GM19238 (cell line): ENCODE results near the gene BBOX1.

ENCODE experiments used
- DNase-seq: peaks from one replicate; pipeline ENCODE4 v3.0.0; 2011; ENCODE audit warnings: low spot score; ENCODE audit not compliant: insufficient read length

BBOX1 gene

DNA sequence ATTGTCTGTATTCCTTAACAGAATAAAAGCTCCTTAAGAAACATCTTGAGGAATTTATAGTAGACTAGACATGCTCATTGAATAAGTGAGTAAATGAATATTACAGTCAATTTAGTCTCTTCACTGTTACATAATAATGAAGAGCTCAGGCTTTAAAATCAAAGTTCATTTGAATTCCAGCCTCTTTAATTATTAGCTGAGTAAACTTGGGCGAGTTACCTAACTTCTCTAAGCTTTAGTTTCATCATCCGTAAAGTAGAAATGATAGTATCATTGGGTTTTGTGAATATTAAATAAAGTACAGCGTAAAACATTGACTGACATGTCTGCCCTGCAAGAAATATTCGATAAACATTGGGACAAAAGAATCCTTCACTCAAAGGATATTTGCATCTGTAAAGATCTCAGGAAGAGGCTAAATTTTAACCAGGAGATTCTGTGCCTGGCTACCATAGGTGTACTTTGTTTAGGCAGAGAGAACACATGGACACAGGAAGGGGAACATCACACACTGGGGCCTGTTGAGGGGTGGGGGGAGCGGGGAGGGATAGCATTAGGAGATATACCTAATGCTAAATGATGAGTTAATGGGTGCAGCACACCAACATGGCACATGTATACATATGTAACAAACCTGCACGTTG, 15.2 kb upstream of the BBOX1 start:
- no peak for DNase-seq

DNA sequence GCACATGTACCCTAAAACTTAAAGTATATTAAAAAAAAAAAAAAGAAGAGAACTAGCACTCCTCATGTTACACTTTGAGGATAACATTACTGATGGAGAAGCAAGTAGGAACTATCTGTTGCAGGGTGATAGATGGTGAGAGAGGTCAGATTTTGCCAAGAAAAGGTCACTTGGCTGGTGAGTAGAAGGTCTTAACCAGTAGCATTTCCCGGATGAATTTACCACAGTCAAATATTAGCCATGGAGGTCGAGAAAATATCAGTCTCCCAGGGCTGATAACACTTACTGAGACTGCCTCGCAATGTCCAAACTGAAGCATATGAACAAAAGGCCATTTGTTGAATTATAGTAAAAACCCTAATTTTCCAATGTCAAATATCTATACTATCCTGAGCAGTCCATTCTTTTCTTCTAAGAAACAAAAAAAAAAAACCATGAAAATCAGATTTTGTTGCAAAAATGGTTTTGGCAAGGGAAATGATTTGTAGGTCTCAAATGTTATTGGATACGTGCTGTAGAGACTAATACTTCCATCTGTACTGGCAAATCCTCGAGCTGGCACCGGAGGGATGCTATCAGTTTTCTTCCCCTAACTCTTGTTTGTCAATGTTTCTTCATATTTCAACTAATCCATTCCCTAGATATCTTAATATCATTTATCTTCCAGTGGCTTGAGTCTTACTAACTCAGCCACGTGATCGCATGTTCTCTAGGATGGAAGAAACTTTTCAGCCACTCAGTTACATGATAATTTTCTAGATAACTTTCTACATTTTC, 14.5 kb upstream of the BBOX1 start:
- no peak for DNase-seq

DNA sequence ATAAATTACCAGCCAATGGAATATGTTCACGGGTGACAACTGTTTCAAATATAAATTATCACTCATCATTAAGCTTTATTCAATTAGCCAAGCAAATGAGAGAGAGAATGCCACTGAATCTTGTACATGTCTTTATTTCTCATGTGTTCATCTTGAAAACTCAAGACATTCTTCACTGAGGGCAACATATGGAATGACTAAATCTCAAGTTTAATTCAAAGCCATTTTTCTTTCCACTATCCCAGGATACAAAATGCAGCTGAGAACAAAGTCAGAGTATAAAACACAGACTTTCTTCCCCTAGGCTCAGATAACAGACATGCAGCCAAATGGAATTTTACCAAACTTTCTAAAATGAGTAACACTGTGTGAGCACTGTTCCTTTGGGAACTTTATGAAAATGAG, 12.1 kb upstream of the BBOX1 start:
- DNase-seq, result no peak

DNA sequence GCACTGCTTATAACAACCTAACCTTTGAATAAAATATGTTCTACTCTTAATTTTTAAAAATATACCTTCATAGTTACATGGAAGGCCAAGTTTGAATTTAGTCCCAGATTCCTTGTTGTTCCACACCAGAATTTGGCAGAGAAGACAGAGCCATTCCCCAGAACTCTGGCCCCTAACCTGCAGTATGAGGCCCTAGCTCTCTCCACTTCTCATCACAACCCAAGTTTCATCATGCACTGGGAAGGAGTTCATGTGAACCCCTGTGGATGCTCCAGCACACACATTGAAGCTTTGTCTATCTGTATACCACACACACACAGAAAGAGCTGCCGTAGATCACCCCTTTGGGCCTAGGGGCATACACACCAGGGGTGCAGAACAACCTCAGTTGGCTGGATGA, 10.6 kb upstream of the BBOX1 start:
- no peak for DNase-seq

DNA sequence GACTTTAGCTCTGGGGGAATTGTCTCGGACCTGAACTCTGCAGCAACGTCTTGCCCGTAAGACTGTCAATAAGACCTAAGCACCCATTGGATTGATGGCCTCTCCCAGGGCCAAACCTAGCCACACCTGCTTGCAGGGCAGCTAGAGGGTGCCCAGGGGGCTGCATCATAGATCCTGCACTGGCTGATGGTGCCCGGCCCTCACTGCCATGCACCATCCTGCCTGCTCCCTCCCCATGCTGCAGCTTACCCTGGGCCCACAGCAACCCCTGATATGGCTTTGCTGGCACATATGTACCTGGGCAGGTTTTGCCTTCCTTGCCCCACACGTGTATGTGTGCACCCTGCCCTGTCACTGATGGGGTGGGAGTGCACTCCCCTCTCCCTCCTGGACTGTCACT, 8.9 kb upstream of the BBOX1 start:
- DNase-seq, result no peak

GRCh38 chr11:27039873-27040272, 742 bp upstream of the BBOX1 start:
- no peak for DNase-seq

DNA sequence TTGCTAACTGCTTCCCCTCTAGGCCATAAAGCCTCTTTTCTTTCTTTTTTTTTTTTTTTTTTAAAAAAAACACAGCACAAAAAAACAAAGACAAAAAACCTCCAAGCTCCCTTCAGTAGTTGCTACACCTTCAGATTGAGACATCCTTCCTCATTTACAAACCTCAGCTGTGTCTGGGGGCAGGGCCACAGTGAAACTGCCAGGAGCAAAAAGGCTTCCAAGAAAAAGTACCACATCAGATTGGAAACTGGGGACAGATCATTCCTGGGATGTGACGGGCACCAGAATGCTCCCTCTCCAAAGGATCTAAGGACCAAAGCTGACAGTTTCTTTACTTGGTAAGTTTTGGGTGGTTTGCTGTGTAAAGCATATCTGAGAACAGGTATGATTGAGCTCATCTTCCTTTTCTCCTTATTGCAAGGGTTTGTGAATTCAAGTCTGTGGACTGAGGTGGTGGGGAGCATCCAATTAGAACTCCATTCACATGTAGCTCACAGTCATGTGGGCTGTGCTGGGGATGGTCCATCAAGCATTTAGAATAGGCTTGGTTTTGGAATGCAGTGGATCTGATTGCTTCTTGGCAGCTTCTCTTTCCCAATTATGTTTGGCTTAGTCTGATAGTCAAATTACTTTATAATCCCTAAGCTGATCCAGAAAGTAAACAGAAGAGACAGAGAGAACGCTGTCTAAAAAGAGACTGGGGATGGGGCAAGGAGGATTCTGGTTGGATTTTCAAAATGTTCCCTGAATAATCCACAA, 705 bp downstream of the BBOX1 start:
- no peak for DNase-seq

DNA sequence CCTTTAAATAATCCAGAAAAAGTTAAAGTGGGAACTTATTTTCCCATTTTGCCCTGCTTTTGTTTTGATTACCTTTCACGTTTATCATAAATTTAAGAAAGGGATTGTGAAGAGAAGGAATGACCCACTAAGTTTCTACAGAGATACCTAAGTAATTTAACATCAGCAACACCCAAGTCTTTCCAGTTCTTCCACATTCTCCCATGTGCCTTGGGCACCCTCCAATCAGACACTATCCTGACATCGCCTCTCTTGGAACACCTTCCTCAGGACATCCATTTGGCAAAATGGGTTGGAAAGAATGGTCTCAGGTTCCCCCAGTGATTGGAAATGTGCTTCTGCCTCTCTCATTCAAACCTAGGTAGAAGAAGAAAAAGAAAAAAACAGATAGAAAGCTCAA, 6.3 kb downstream of the BBOX1 start:
- DNase-seq, result no peak

GRCh38 chr11:27052668-27053067, 12.1 kb downstream of the BBOX1 start:
- DNase-seq, result no peak

DNA sequence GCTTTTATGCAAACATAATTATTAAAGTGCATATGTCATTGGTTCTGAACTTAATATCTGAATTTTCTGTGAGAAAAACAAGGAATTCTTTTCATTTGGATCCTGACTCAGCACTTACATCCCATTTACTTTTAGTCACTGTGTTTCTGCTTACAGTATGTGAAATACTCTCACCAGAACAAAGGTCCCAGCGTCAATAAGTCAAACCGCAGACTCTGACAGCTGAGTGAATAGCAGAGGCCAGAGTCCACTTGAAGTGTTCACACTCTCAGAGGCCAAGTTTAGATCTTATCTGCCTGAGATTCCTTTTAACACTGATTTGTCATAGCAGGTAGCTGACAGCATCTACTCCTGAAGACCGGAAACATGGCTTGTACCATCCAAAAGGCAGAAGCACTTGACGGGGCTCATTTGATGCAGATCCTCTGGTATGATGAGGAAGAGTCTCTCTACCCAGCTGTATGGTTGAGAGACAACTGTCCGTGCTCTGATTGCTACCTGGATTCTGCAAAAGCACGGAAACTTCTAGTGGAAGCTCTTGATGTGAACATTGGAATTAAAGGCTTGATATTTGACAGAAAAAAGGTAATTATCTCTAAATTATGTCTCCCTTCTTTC, 14.6 kb downstream of the BBOX1 start:
- DNase-seq, result no peak

- DNase-seq, result no peak
These were observed 16.6 kb downstream of the BBOX1 start for GRCh38 chr11:27057091-27057780.

GRCh38 chr11:27058456-27058855, 17.8 kb downstream of the BBOX1 start:
- no peak for DNase-seq

GRCh38 chr11:27059431-27059830, 18.8 kb downstream of the BBOX1 start:
- DNase-seq, result no peak

- DNase-seq, result no peak
These were observed 20.3 kb downstream of the BBOX1 start for GRCh38 chr11:27060816-27061460.

DNA sequence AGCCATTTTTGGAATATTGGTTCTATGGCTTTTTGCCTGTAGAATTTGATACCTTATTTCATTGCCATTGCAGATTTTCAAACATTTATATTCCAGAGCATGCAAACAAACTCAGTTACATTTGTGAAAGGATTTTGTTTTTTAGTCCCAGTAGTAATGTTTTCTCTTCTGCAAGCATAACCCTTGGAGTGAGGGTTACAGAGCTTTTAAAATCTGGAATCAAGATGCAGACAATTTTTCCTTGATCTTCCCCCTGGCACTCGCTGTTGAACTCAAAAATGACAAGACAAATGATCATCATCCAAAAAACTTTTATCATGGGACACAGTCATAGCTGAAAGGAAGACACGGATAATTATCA, 20.8 kb downstream of the BBOX1 start:
- no peak for DNase-seq

GRCh38 chr11:27064086-27064485, 23.5 kb downstream of the BBOX1 start:
- DNase-seq, result no peak

DNA sequence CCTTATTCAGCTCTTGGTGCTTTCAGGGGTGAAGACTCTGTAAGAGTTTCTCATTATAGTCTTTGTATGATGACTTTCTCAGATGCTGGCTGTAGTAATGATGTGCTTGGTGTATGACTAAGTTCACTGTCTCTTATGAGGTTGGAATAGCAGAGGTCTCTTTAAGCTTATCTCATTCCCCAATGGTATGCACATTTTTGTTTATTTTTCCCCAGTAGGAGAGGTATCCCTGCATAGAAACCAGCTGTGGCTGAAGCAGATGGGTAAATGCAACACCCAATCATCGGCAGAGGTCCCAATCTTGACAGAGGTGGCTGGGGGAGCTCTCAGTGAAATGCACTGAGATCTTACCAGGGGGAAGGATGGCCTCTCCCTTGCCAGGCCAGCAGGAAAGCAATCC, 34.6 kb downstream of the BBOX1 start:
- no peak for DNase-seq

GRCh38 chr11:27075655-27076054, 35.0 kb downstream of the BBOX1 start:
- DNase-seq, result no peak

DNA sequence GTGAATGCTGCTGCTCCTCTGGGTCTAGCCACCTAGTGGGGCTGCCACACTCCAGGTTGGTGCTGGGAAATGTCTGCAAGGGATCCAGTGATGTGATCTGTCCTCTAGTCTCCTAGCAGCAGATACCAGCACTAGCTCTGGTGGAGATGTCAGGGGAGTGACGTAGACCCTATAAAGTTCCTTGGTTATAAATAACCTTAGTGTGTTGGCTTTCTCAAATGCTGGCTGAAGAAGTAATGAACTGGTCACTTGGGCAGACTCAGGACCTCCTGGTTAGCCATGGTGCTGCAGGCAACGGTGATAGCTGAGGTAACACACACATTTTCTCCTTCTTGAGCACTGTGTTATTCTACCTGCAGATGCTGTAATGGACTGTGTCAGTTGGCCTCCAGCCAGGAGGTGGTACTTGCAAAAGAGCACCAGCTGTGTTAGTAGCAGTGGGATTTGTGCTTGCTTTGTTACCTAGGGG, 35.5 kb downstream of the BBOX1 start:
- DNase-seq, result no peak

DNA sequence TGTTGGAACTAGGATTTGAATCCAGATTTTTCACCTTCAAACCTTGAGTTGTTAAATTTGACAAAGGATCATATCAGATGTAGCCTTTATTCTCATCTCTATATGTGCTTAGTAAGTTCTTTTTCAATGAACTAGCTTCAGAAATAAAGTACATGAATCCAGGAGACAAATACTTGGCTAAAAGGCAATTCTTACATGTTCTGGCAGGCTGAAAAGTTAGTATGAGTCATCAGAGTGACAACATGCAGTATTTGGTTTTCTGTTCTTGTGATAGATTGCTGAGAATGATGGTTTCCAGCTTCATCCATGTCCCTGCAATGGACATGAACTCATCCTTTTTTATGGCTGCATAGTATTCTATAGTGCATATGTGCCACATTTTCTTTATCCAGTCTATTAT, 40.4 kb downstream of the BBOX1 start:
- DNase-seq, result no peak

GRCh38 chr11:27083241-27083640, 42.6 kb downstream of the BBOX1 start:
- no peak for DNase-seq
